ENCODE data around the gene RGPD3. TPM values are rescaled to one million over a fixed set of nuclear protein-coding genes. Genes with fewer than 3 reads are reported as not detected.
"Not testable (repeated sequence)": the region's sequence is repeated elsewhere in the genome, so short reads cannot be mapped to it uniquely, and the experiment has no call there.

The RGPD3 gene
- total and polyA plus RNA-seq, 9 of the 15 experiments (the other 6 are each of a cell fraction or from before 2014, with no cell fraction given): 0.01 to 0.03 TPM; not detected in 7

- H3K9me3 ChIP-seq (replicated peaks; ENCODE audit: control insufficient read depth, insufficient read depth, low read depth, low read length); intact Hi-C loops (cut with micrococcal nuclease); POLR2A ChIA-PET; H3K9me1 ChIP-seq (ENCODE audit: control insufficient read depth, insufficient read depth, low read length); ATAC-seq; H2AFZ ChIP-seq (ENCODE audit: low read depth, low read length); BruUV-seq (replicated peaks); H3K4me2 ChIP-seq (ENCODE audit: insufficient read depth, low read length); H3K4me1 ChIP-seq (replicated peaks in 1 of 2; ENCODE audit: control insufficient read depth in 2 of 2, insufficient read depth in 2 of 2, low read length in 2 of 2); H3K36me3 ChIP-seq (ENCODE audit: control insufficient read depth, insufficient read depth, low read length); H3K79me2 ChIP-seq (ENCODE audit: control insufficient read depth, insufficient read depth, low read length); DNase-seq (ENCODE audit: extremely low read depth in 1 of 4, low spot score in 3 of 4); H3K27me3 ChIP-seq (ENCODE audit: control insufficient read depth in 2 of 2, insufficient read depth in 2 of 2, low read length in 2 of 2); H3K9ac ChIP-seq (ENCODE audit: insufficient read depth in 1 of 2, low read depth in 2 of 2, low read length in 2 of 2); H3K27ac ChIP-seq (ENCODE audit: extremely low read depth, low read depth, low read length); H4K20me1 ChIP-seq (replicated peaks; ENCODE audit: control insufficient read depth, insufficient read depth, low read length); in situ Hi-C loops (cut with MboI); H3K4me3 ChIP-seq; FAIRE-seq; CTCF ChIA-PET (ENCODE audit: low intra/inter-chr PET ratio): not testable (repeated sequence)
- 0% methylated on average over 2 of the region's 3 CpGs for WGBS (ENCODE audit: insufficient coverage, low coverage, missing lambda C conversion rate)
These were observed 88.6 kb downstream of the RGPD3 start for GRCh38 chr2:106379567-106379966.

- H4K20me1 ChIP-seq (replicated peaks; ENCODE audit: control insufficient read depth, insufficient read depth, low read length); DNase-seq (ENCODE audit: extremely low read depth in 1 of 4, low spot score in 3 of 4); H3K79me2 ChIP-seq (ENCODE audit: control insufficient read depth, insufficient read depth, low read length); H3K4me2 ChIP-seq (ENCODE audit: insufficient read depth, low read length); H3K9me1 ChIP-seq (ENCODE audit: control insufficient read depth, insufficient read depth, low read length); H3K36me3 ChIP-seq (ENCODE audit: control insufficient read depth, insufficient read depth, low read length); CTCF ChIA-PET (ENCODE audit: low intra/inter-chr PET ratio); intact Hi-C loops (cut with micrococcal nuclease); FAIRE-seq; H3K9ac ChIP-seq (ENCODE audit: insufficient read depth in 1 of 2, low read depth in 2 of 2, low read length in 2 of 2); POLR2A ChIA-PET; BruUV-seq (replicated peaks); H3K4me1 ChIP-seq (replicated peaks in 1 of 2; ENCODE audit: control insufficient read depth in 2 of 2, insufficient read depth in 2 of 2, low read length in 2 of 2); in situ Hi-C loops (cut with MboI); H3K4me3 ChIP-seq; H3K27me3 ChIP-seq (ENCODE audit: control insufficient read depth in 2 of 2, insufficient read depth in 2 of 2, low read length in 2 of 2); H3K27ac ChIP-seq (ENCODE audit: extremely low read depth, low read depth, low read length); ATAC-seq; H3K9me3 ChIP-seq (replicated peaks; ENCODE audit: control insufficient read depth, insufficient read depth, low read depth, low read length); H2AFZ ChIP-seq (ENCODE audit: low read depth, low read length): not testable (repeated sequence)
- WGBS (ENCODE audit: insufficient coverage, low coverage, missing lambda C conversion rate): 0% methylated on average over 2 of the region's 3 CpGs
These were observed 99.0 kb downstream of the RGPD3 start for GRCh38 chr2:106369182-106369581.
